HL-60 (cell line): ENCODE measurements around the gene ZNF726.

Experiments
- DNase-seq, 2 experiments: peaks; one replicate each; pipeline ENCODE4 v3.0.0-alpha.2; 2010 to 2020; ENCODE audit warnings: low read depth in 1 of 2, low spot score in 1 of 2
- H3K27ac ChIP-seq: fragments of 250-450 bp; sonication (Bioruptor Pico); replicated peaks from 2 replicates; pipeline ENCODE4 v1.5.1; 2020; ENCODE audit warnings: mild to moderate bottlenecking, moderate library complexity
- H3K27me3 ChIP-seq: fragments of 250-450 bp; sonication (Bioruptor Pico); 2 replicates; pipeline ENCODE4 v1.5.1; 2021; ENCODE audit warnings: mild to moderate bottlenecking, moderate library complexity; ENCODE audit not compliant: insufficient read depth, poor library complexity, severe bottlenecking
- H3K4me3 ChIP-seq: replicated peaks from 2 replicates; pipeline ENCODE4 v1.5.1; 2011; ENCODE audit warnings: mild to moderate bottlenecking, control low read depth, low read length; ENCODE audit not compliant: insufficient read depth
- CTCF ChIP-seq: IDR thresholded peaks from one replicate; pipeline ENCODE4 v1.5.1; 2011; ENCODE audit warnings: low read length, control low read depth, inconsistent platforms; ENCODE audit not compliant: insufficient read depth
- GABPA ChIP-seq: IDR thresholded peaks from 2 replicates; pipeline ENCODE4 v1.6.1; 2012; ENCODE audit warnings: low read depth
- POLR2AphosphoS5 ChIP-seq: IDR thresholded peaks from 2 replicates; pipeline ENCODE4 v1.6.1; 2012; ENCODE audit warnings: low read depth
- REST ChIP-seq: IDR thresholded peaks from 2 replicates; pipeline ENCODE4 v1.6.1; 2012; ENCODE audit warnings: low read depth; ENCODE audit not compliant: insufficient replicate concordance
- SPI1 ChIP-seq: IDR thresholded peaks from 2 replicates; pipeline ENCODE4 v1.6.1; 2012; ENCODE audit warnings: low read depth, mild to moderate bottlenecking, borderline replicate concordance

The ZNF726 gene

GRCh38 chr19:23913931-23914330 lies 755 bp upstream of the ZNF726 start:
- H3K4me3 ChIP-seq = no peak overlapping the region
- H3K27ac ChIP-seq = no peak overlapping the region
- no peak for DNase-seq
- TF ChIP-seq GABPA = no peak
- TF ChIP-seq REST = no peak
- no peak for TF ChIP-seq CTCF
- TF ChIP-seq SPI1 = no peak
- no peak for TF ChIP-seq POLR2AphosphoS5
- H3K27me3 ChIP-seq = no peaks in the 10 kb centered on the region

GRCh38 chr19:23916991-23917390 lies 2.3 kb downstream of the ZNF726 start:
- no peak overlapping the region for H3K4me3 ChIP-seq
- no peak overlapping the region for H3K27ac ChIP-seq
- no peak for TF ChIP-seq SPI1
- TF ChIP-seq CTCF = no peak
- no peak for TF ChIP-seq POLR2AphosphoS5
- no peak for TF ChIP-seq REST
- TF ChIP-seq GABPA = no peak
- no peaks in the 10 kb centered on the region for H3K27me3 ChIP-seq
- no peak for DNase-seq

- no peak for DNase-seq
- no peak overlapping the region for H3K27ac ChIP-seq
- TF ChIP-seq SPI1 (no peak), GABPA (no peak), REST (no peak), POLR2AphosphoS5 (no peak), CTCF (no peak)
- no peaks in the 10 kb centered on the region for H3K27me3 ChIP-seq
- H3K4me3 ChIP-seq = no peak overlapping the region
Observed at GRCh38 chr19:23917856-23918255, 3.2 kb downstream of the ZNF726 start.
